Measurements from ENCODE around the gene JSRP1. TPM values are rescaled to one million over a fixed set of nuclear protein-coding genes. Genes with fewer than 3 reads are reported as not detected.

JSRP1 gene
- polyA plus RNA-seq, 1 donor from 2014 or later = 1.4 TPM

DNA sequence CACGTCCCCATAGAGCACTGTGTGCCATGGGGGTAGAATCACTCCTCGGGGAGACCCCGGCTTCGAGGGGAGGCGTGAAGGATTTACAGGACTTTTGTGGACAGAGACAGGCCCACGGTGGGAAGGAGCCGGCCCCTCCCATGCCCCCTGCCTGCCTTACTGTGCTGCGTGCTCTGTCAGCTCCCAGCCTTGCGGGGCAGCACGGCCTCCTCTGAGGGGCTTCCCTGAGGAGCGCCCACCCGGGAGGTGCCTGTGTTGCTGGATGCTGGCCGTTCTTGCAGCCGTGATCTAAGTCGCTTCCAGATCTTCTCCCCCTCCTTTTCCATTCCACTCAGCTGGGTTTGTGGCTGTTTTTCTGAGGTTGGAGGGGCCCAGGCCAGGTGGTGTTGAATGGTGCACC, 49.2 kb downstream of the JSRP1 start:
- Histone ChIP-seq H2AFZ (ENCODE audit: low read depth, low read length) (no peak overlapping the region), H3K4me3 (ENCODE audit: low read length) (no peak overlapping the region), H3K27ac (ENCODE audit: low read length) (no peak overlapping the region), H3K9me3 (ENCODE audit: low read length) (no peaks in the 10 kb centered on the region), H3K9me2 (ENCODE audit: insufficient read depth, low read length) (no peaks in the 10 kb centered on the region), H3K36me3 (ENCODE audit: insufficient read depth, low read length) (no peaks in the 10 kb centered on the region), H3K9ac (ENCODE audit: low read length) (no peak overlapping the region), H3K79me2 (replicated peaks; ENCODE audit: insufficient read depth, low read length) (no peaks in the 10 kb centered on the region), H3K27me3 (ENCODE audit: insufficient read depth, low read depth, low read length) (no peaks in the 10 kb centered on the region), H4K20me1 (ENCODE audit: insufficient read depth) (no peaks in the 10 kb centered on the region), H3F3A (ENCODE audit: insufficient read depth, low read length, poor library complexity, severe bottlenecking) (no peaks in the 10 kb centered on the region), H3K4me2 (ENCODE audit: low read length) (no peak overlapping the region)
- TF ChIP-seq, protein P1, sequence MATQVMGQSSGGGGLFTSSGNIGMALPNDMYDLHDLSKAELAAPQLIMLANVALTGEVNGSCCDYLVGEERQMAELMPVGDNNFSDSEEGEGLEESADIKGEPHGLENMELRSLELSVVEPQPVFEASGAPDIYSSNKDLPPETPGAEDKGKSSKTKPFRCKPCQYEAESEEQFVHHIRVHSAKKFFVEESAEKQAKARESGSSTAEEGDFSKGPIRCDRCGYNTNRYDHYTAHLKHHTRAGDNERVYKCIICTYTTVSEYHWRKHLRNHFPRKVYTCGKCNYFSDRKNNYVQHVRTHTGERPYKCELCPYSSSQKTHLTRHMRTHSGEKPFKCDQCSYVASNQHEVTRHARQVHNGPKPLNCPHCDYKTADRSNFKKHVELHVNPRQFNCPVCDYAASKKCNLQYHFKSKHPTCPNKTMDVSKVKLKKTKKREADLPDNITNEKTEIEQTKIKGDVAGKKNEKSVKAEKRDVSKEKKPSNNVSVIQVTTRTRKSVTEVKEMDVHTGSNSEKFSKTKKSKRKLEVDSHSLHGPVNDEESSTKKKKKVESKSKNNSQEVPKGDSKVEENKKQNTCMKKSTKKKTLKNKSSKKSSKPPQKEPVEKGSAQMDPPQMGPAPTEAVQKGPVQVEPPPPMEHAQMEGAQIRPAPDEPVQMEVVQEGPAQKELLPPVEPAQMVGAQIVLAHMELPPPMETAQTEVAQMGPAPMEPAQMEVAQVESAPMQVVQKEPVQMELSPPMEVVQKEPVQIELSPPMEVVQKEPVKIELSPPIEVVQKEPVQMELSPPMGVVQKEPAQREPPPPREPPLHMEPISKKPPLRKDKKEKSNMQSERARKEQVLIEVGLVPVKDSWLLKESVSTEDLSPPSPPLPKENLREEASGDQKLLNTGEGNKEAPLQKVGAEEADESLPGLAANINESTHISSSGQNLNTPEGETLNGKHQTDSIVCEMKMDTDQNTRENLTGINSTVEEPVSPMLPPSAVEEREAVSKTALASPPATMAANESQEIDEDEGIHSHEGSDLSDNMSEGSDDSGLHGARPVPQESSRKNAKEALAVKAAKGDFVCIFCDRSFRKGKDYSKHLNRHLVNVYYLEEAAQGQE (IDR thresholded peaks at IDR 0.05; ENCODE audit: borderline replicate concordance) = no peak
- TF ChIP-seq RAD21 (conservative IDR thresholded peaks at IDR 0.05) = no peak
- no peak for TF ChIP-seq EZH2 (IDR thresholded peaks at IDR 0.05; ENCODE audit: borderline replicate concordance, insufficient read depth, low read length, poor library complexity, severe bottlenecking)
- TF ChIP-seq, protein P2, sequence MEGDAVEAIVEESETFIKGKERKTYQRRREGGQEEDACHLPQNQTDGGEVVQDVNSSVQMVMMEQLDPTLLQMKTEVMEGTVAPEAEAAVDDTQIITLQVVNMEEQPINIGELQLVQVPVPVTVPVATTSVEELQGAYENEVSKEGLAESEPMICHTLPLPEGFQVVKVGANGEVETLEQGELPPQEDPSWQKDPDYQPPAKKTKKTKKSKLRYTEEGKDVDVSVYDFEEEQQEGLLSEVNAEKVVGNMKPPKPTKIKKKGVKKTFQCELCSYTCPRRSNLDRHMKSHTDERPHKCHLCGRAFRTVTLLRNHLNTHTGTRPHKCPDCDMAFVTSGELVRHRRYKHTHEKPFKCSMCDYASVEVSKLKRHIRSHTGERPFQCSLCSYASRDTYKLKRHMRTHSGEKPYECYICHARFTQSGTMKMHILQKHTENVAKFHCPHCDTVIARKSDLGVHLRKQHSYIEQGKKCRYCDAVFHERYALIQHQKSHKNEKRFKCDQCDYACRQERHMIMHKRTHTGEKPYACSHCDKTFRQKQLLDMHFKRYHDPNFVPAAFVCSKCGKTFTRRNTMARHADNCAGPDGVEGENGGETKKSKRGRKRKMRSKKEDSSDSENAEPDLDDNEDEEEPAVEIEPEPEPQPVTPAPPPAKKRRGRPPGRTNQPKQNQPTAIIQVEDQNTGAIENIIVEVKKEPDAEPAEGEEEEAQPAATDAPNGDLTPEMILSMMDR (IDR thresholded peaks at IDR 0.05; ENCODE audit: poor library complexity, severe bottlenecking) = no peak

DNA sequence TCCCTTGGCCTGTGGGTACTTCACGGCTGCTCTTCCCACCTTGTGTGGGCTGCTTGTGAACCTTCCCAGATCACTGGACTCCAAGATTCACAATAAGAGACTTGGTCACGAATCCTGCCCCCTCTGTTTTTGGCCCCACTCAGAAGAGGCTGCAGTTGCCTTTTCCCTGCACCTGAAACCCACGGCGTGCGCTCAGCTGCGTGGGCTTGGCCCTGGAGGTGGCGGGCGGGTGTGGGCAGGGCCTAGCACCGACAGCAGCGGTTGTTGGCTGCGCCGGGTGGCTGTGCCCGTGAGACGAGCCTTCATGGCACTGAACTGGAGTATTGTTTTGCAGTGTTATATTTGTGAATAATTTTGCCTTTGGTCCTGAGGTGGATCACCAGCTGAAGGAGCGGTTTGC, 53.9 kb downstream of the JSRP1 start:
- Histone ChIP-seq H3K4me2 (ENCODE audit: low read length) (no peak overlapping the region), H3K27ac (ENCODE audit: low read length) (no peak overlapping the region), H3K36me3 (ENCODE audit: insufficient read depth, low read length) (no peaks in the 10 kb centered on the region), H2AFZ (ENCODE audit: low read depth, low read length) (no peak overlapping the region), H3F3A (ENCODE audit: insufficient read depth, low read length, poor library complexity, severe bottlenecking) (no peaks in the 10 kb centered on the region), H4K20me1 (ENCODE audit: insufficient read depth) (no peaks in the 10 kb centered on the region), H3K4me3 (ENCODE audit: low read length) (no peak overlapping the region), H3K9me3 (ENCODE audit: low read length) (no peaks in the 10 kb centered on the region), H3K27me3 (ENCODE audit: insufficient read depth, low read depth, low read length) (no peaks in the 10 kb centered on the region), H3K79me2 (replicated peaks; ENCODE audit: insufficient read depth, low read length) (peaks cover 3% of the 10 kb centered on the region), H3K9ac (ENCODE audit: low read length) (no peak overlapping the region), H3K9me2 (ENCODE audit: insufficient read depth, low read length) (no peaks in the 10 kb centered on the region)
- TF ChIP-seq, protein P1 (IDR thresholded peaks at IDR 0.05; ENCODE audit: borderline replicate concordance) = no peak
- TF ChIP-seq TAF1 (IDR thresholded peaks at IDR 0.05; ENCODE audit: low read depth) (no peak), EP300 (conservative IDR thresholded peaks at IDR 0.05; ENCODE audit: poor library complexity, severe bottlenecking) (no peak), RAD21 (conservative IDR thresholded peaks at IDR 0.05) (no peak), MXI1 (conservative IDR thresholded peaks at IDR 0.05; ENCODE audit: poor library complexity, severe bottlenecking) (no peak), POLR2AphosphoS5 (IDR thresholded peaks at IDR 0.05) (no peak), EZH2 (IDR thresholded peaks at IDR 0.05; ENCODE audit: borderline replicate concordance, insufficient read depth, low read length, poor library complexity, severe bottlenecking) (no peak), SMC3 (conservative IDR thresholded peaks at IDR 0.05; ENCODE audit: poor library complexity) (no peak)
- TF ChIP-seq, protein P2 (IDR thresholded peaks at IDR 0.05; ENCODE audit: poor library complexity, severe bottlenecking) = no peak

All from neural cell (in vitro differentiated cells).